GM21423 (cell line): ENCODE measurements around the gene LEFTY1.

Experiments
- ATAC-seq: cut with Tn5 transposase; IDR thresholded peaks from one replicate; pipeline ENCODE4 v1.9.1; 2021; ENCODE audit warnings: mild to moderate bottlenecking, moderate library complexity; ENCODE audit not compliant: unreplicated experiment

The LEFTY1 gene

GRCh38 chr1:225873281-225873850, 15.6 kb downstream of the LEFTY1 start:
- no peak for ATAC-seq

- no peak for ATAC-seq
Measured at GRCh38 chr1:225872075-225872430, 16.9 kb downstream of the LEFTY1 start.

GRCh38 chr1:225871359-225872074, 17.4 kb downstream of the LEFTY1 start:
- ATAC-seq = no peak

- no peak for ATAC-seq
Measured at GRCh38 chr1:225870911-225871310, 18.0 kb downstream of the LEFTY1 start.

GRCh38 chr1:225868631-225869330, 20.2 kb downstream of the LEFTY1 start:
- ATAC-seq = no peak

GRCh38 chr1:225866981-225867380, 22.0 kb downstream of the LEFTY1 start:
- no peak for ATAC-seq

- peak; percentile 79 for ATAC-seq
Measured at GRCh38 chr1:225866061-225866837, 22.7 kb downstream of the LEFTY1 start.

GRCh38 chr1:225865514-225865913, 23.4 kb downstream of the LEFTY1 start:
- ATAC-seq = no peak

GRCh38 chr1:225863167-225863566, 25.8 kb downstream of the LEFTY1 start:
- ATAC-seq = no peak

GRCh38 chr1:225862581-225862950, 26.4 kb downstream of the LEFTY1 start:
- no peak for ATAC-seq

- ATAC-seq = no peak
Measured at GRCh38 chr1:225861834-225862580, 26.9 kb downstream of the LEFTY1 start.

GRCh38 chr1:225860876-225861441, 28.0 kb downstream of the LEFTY1 start:
- ATAC-seq = no peak

- ATAC-seq = no peak
Measured at GRCh38 chr1:225860107-225860506, 28.8 kb downstream of the LEFTY1 start.

- no peak for ATAC-seq
Measured at GRCh38 chr1:225859151-225859550, 29.8 kb downstream of the LEFTY1 start.

- ATAC-seq = no peak
Measured at GRCh38 chr1:225857256-225857655, 31.7 kb downstream of the LEFTY1 start.

- ATAC-seq = no peak
Measured at GRCh38 chr1:225855503-225856300, 33.2 kb downstream of the LEFTY1 start.

GRCh38 chr1:225853441-225853840, 35.5 kb downstream of the LEFTY1 start:
- ATAC-seq = no peak

- no peak for ATAC-seq
Measured at GRCh38 chr1:225852413-225853124, 36.4 kb downstream of the LEFTY1 start.

- ATAC-seq = peak; percentile 56
Measured at GRCh38 chr1:225851805-225852204, 37.1 kb downstream of the LEFTY1 start.
